ENCODE results near the gene ZNF157.
"Not testable (repeated sequence)": the region's sequence is repeated elsewhere in the genome, so short reads cannot be mapped to it uniquely, and the experiment has no call there.

Gene ZNF157

DNA sequence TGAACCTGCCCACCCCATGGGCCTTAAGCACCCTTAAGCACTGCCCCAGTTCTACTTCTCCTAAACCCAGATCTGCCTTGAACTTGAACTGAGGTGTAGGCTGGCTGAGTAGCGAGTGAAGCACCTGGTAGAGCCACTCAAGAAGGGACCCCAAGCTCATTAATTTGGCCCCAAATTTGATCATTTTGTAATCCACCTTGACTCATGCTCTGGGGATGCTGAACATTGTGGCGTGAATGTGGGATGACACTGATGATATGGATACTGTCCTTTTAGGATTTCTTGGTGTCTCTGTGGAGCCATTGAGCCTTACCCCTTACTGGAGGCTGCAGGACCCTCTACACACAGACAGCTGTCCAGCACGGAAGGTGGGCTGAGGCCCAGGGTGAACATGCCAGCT lies at the start of gene ZNF157:
TSS of gene ZNF157 (plus strand) at position 301 of the 400 bp plus-strand sequence. CDS start at position 392, 91 bp downstream.
- FAIRE-seq = no peak

DNA sequence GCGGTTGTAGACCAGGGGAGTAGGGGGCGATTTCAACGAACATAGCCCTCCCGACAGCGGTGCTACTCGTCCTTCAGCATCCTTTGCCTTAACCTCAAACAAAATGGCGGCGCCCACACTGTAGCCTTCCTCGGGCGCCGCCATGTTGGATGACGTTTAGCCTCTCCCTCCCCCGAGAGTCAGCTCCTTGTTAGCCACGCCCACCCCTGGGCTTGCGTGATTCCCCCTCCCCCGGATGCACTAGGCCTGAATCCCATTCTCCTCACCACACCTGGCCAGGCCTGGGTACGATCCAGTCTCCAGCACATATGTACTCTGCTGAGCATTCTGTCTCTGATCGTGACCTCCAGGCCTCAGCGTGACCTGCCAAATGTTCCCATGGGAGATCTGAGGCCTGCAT lies 49.0 kb upstream of the ZNF157 start:
- no peak for FAIRE-seq

DNA sequence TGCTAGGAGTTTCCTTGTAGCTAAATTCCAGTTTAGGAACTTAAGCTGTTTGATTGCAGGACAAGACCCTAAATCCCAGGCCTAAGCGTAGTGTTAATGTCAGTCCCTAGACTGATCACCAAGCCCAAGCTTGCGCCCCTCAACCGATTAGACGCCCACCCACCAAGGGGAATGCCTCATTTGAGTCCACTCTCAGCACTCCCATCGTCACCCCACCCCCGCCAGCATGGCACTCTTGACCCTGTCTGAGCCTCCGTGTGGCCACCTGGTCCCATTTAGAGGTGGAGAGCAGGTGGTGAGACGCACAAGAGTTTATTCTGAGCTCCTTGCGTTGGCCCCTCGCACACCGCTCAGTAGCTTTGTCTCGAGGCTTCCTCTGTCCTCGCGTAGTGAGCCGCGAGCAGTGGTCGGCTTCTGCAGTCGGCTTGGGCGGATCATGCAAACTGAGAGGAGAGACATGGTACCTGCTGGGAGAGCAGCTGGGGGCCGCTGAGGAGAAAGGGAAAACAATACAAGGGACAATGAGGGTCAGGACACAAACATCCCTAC lies 48.5 kb upstream of the ZNF157 start:
- FAIRE-seq = no peak

DNA sequence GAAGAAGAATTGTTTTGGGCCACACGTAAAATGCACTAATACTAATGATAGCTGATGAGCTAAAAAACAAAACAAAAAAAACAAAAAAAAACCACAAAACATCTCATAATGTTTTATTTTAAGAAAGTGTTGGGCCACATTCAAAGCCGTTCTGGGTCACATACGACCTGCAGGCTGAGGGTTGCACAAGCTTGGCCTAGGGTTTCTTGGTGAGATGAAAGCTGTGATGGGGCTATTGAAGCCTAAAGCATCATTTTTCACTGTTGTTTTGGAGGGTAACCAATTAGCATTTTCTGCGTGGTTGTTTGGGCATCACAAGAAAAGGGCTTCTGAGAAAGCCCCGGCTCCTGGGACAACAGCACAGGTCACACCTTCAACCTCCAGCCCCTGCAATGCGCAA lies 42.5 kb upstream of the ZNF157 start:
- FAIRE-seq = no peak

DNA sequence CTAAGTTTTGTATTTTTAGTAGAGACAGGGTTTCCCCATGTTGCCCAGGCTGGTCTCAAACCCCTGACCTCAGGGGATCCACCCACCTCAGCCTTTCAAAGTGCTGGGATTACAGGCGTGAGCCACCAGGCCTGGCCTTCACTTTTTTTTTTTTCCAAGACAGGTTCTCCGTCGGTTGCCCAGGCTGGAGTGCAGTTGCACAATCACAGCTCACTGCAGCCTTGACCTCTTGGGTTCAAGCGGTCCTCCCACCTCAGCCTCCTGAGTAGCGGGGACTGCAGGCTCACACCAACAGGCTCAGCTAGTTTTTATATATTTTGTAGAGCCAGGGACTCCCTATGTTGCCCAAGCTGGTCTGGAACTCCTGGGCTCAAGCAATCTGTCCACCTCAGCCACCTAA lies 37.6 kb upstream of the ZNF157 start:
- not testable (repeated sequence) for FAIRE-seq

DNA sequence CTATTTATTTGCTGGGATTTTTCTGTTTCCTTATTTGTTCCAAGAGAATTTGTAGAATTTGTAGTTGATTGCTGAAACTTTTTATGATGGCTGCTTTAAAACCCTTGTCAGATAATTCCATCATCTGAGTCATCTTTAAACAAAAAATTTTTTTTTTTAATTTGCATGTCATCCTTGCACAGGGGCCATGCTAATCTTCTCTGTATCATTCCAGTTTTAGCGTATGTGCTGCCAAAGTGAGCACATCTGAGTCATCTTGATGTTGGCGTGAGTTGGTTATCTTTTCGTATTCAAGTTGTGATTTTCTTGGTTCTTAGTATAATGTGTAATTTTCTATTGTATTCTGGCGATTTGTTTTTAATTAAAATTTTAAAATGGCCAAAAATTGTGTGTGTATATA lies 18.7 kb upstream of the ZNF157 start:
- FAIRE-seq = no peak

DNA sequence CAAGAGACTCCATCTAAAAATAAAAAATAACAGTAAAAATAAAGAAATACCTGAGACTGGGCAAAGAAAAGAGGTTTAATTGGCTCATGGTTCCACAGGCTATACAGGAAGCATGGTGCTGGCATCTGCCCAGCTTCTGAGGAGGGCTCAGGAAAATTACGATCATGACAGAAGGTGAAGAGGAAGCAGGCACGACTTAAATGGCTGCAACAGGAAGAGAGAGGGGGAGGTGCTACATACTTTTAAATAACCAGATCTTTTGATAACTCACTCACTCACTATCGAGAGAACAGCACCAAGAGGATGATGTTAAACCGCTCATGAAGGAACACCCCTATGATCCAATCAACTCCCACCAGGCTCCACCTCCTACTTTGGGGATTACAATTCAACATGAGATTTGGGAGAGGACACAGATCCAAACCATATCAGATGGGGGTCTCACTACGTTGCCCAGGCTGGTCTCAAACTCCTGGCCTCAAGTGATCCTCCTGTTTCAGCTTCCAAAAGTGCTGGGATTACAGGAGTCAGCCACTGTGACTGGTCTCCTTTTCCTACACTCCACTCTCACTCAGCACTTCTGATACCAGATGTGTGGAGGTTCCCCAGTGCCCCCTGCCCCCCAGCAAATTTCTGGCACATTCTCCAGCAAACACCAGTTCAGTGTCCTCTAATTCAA lies 11.9 kb upstream of the ZNF157 start:
- FAIRE-seq = no peak

DNA sequence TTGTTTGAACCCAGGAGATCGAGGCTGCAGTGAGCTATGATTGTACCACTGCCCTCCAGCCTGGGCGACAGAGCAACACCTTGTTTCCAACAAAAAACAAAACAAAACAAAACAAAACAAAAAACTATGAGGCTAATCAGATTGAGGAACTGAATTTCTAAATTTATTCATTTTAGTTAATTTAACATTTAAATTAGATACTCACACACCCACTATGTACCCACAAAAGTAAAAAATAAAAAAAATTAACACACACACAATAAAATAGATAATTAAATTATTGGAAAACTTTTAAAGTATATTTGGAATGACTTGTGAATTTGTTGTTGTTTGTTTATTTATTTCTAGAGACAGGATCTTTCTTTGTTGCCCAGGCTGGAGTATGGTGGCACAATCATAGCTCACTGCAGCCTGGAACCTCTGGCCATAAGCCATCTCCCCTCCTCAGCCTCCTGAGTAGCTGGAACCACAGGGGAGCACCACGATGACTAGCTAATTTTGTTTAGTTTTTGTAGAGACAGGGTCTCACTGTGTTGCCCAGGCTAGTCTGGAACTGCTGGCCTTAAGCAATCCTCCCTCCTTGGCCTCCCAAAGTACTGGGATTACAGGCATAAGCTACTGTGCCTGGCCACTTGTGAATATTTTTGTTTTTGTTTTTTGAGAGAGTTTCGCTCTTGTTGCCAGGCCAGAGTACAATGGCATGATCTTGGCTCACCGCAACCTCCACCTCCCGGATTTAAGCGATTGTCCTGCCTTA lies 9.8 kb upstream of the ZNF157 start:
- FAIRE-seq = no peak

DNA sequence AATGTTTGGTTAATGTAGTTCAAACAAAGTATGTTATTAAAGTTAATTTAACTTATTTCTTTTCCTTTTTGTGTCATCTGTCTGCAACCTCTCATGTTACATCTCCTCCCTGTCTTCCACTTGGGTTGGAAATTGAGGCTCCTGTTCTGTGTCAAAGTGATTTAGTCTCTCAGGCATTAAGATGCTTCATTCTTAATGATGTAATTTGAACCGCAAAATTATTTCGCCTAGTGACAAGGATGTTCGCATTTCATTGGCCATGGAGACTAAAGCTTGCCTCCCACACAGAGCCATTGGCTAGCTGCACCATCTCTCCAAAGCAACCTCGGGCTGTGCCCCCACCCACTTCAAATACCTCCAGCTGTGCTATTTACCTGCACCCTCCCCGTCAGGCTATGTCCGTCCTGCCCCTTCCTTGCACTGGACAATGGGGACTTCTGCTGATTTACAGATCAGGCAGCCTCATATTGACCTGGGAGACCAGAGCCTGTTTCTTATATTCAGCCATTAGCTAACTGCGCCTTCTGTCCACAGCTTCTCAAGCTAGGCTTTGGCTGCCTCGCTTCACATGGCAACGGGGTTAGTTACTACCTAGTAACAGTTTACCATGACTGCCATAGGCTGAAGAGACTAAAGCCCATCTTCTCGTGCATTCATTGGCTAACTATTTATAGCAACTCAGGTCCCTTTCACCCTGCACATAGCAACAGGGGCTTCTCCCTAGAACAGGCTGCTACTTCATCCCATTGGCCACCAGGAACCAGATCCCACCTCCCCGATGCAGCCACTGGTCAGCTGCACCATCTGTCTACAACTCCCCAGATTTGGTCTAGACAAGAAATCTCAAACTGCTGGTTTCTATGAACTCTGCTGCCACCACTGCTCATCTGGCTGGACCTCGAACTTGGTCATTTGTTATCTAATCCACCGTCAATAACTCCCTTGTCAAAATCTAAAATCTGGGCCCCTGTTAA lies 8.6 kb upstream of the ZNF157 start:
- peak; percentile 96 for FAIRE-seq

DNA sequence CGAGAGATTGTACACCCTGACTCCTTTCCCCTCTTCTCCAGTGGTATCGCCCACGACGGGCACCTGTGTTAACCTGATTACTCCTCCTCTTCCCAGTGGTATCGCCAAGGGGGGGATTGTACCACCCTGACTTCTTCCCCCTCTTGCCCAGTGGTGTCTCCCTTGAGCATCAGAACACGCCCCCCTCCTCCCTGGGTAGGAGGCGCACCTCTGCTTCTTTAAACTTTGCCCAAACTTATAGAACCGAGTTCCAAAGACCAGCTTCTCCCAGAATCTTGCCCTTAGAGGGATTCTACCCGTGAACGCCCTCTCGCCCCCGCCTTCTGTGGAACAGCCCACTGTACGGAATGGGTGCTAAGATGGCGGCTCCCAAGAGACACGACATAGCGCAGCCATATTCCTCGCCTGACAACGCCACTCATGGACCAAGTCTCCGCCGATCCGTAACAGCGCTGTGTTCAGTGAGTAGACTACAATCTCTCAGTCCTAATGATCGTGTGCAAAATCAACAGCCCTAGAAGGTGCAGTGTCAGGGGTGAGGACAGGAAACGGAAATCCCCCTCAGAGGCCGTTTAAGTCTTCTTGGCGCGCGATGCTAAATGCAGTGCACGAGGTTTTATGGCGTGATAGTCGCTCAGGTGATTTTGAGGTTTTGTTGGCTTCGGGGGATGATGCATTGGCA lies 4.2 kb upstream of the ZNF157 start:
- FAIRE-seq = no peak

DNA sequence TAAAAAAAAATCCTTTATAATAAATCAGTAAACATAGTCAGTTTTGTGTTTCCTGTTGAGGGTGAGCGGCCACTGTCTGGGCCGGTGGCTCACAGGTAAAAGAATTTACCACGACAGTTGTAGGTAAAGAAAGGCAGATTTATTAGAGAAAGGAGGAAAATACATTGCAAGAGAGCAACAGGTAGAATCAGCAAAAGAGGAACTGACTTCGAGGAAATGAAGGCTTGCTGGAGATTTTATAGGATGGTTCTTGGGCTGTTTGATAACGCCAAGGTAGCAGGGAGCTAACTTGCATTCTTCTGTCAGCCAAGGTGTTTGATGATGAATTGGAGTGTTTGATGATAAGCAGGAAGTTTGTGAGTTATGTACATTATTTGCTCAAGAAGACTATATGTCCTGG lies 2.8 kb downstream of the ZNF157 start:
- no peak for FAIRE-seq

DNA sequence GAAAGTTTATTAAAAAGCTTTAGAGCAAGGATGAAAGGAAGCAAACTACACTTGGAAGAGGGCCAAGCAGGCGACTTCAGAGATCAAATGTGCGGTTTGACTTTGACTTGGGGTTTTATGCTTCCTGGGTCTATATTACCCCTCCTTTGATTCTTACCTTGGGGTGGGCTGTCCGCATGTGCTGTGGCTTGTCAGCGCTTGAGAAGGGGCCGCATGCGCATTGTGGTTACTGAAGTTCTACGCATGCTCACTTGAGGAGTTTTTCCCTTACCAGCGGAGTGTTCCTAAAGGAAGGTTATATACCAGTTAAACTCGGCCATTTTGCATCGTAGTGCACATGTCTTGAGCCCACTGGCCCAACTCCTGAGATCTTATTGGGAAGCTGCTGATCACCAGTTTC lies 9.9 kb downstream of the ZNF157 start:
- no peak for FAIRE-seq

DNA sequence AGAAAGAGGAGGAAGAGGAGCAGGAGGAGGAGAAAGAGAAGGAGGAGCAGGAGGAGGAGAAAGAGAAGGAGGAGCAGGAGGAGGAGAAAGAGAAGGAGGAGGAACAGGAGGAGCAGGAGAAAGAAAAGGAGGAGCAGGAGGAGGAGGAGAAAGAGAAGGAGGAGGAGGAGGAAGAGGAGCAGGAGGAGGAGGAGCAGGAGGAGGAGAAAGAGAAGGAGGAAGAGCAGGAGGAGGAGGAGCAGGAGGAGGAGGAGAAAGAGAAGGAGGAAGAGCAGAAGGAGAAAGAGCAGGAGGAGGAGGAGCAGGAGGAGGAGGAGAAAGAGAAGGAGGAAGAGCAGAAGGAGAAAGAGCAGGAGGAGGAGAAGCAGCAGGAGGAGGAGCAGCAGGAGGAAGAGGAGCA lies 10.5 kb downstream of the ZNF157 start:
- FAIRE-seq = not testable (repeated sequence)

DNA sequence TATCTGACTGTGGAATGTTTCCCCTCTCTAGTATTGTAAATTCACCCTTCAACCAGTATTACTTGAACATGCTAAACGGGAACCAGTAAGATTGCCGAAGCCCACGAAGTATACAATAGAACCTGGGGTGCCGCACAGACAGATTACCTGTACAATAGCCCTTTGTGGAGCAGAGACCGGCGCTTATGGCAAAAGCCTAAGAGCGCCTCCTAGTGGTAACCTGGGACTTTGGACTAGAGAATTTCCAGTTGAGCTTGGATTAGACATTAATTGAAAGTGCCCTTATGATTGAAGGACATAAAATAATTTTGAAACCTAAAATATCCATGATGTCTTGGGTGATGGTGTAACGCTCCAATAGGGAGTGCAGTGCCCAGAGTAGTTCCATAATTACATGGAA lies 14.1 kb downstream of the ZNF157 start:
- FAIRE-seq = peak; percentile 41

DNA sequence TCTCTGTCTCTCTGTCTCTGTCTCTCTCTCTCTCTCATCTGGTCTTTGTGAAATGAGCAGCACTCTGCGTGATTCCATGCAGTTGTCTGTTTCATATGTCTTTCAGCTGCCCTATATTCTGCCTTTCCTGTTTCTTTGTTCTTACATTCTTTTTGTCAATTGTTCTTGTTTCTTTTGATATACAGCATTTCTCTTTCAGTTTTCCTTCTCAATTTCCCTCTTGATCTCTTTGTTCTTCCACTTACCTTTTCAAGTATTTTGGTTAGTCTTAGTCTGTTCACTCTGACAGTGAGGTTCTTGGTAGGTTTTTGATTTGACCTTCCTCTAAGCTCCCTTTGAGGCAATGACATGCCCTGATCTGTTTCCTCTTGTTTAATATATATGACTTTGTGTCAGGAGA lies 20.4 kb downstream of the ZNF157 start:
- FAIRE-seq = no peak

DNA sequence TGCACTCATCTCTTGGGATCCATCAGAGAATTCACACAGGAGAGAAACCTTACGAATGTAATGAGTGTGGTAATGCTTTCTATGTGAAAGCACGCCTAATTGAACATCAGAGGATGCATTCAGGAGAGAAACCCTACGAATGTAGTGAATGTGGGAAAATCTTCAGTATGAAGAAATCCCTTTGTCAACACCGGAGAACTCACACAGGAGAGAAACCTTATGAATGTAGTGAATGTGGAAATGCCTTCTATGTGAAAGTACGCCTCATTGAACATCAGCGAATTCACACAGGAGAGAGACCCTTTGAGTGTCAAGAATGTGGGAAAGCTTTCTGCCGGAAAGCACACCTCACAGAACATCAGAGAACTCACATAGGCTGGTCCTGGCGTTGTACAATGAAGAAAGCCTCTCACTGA lies 42.8 kb downstream of the ZNF157 start:
- no peak for FAIRE-seq

DNA sequence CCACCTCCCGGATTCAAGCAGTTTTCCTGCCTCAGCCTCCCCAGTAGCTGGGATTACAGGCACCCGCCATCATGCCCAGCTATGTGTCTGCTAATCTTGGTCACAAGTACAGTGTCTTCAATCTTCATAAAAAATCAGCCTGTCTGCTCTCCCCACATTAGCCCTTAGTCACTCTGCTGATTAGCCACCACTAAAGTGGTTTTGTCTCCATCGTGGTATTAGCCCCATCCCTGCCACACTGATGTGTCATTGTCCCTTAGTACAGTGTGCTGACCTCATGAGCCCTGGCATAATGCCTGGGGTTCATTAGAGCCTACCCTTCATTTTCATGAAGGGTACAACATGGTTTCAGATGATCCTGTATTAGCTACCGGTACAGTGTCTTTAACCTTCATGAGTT lies 49.9 kb downstream of the ZNF157 start:
- no peak for FAIRE-seq

DNA sequence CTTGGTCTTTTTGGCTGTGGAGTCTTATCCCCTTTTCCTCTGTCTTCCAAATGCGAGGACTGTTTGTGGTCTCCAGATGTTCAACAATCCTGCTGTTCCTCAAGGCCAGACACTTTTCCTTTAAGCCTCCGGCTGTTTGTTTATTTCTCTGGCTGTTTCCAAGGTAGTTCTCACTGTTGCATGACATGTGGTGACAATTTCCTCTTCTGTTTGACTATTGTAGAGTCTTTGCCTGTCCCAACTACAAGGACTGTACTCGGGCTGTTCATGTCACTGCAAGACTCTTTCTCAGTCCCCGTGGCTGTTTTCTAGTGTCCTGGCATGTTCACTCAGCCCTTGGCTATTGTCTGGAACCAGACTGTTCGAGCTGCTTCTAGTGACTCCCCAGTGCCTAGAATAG lies 50.6 kb downstream of the ZNF157 start:
- FAIRE-seq = no peak

DNA sequence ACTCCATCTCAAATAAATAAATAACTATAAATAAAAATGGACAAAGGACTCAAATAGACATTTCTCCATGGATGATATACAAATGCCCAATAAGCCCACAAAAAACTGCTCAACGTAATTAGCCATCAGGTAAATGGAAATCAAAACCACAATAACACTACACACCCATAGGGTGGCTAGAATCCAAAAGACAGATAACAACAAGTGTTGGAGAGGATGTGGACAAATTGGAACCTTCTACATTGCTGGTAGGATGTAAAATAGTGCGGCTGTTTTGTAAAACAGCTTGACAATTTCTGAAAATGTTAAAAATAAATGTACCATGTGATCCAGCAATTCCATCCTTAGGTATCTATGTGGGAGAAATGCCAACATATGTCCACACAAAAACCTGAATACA lies 52.1 kb downstream of the ZNF157 start:
- no peak for FAIRE-seq

DNA sequence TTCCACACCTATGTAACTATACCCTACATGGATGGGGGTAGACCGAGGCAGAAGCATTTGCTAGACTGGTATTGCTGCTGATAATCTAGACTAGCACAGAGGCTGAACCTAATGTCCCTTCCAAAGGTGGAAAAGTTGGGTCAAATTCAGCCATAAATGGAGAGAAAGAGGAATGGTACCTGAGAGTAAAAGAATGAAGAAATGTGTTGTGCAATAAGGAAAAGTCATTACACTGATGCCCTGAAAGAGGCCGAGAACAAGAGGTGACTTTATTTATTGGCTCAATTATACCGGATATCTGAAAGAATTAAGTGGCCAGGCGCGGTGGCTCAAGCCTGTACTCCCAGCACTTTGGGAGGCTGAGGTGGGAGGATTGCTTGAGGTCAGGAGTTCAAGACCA lies 60.5 kb downstream of the ZNF157 start:
- FAIRE-seq = no peak

DNA sequence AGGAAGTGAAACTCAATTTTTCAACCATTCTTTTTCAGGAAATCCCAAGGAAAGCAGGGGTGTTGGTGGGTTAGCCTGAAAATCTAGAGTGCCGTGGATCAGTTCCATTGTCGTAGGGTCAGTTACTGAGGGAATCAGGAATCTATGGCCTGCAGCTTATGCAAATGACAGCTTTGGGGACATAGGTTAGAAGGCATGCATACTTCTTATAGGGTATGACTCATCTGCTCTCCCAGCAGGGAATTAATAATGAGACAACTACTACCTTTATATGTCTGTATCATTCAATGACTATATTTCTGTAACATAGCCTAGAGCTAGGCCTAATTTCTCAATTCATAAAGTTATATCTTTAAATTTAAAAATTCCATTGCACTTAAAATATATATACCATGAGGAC lies 76.1 kb downstream of the ZNF157 start:
- FAIRE-seq = no peak

DNA sequence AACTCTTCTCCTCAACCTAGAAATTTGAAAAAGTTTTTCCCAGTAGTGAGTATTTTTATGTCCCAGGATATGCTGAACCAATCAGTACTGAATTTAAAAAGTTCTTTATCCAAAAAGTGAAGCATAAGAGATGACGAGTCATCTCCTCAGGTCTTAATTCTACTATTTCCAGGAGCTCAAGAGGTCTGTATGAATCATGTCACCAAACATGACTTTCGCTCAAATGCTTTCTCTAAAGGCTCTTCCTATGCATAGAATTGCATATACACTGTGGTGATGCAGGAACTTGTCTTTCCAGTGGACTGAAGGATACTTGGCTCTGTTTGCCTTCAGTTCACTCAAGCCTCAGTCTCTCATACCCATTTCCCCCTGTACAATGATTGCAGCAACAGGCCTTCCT lies 76.6 kb downstream of the ZNF157 start:
- no peak for FAIRE-seq

DNA sequence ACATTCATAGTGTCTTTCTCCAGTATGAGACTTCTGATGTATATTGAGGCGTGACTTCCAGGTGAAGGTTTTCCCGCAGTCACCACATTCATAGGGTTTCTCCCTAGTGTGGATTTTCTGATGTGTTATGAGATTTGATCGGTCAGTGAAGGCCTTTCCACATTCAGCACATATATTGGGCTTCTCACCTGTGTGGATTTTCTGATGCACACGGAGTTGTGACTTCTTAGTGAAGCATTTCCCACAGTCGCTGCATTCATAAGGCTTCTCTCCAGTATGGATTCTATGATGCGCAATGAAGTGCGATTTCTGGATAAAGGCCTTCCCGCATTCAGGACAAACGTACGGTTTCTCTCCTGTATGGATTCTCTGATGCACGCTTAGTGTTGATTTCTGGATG lies 77.2 kb downstream of the ZNF157 start:
- FAIRE-seq = no peak

All from TTC549 (cell line).